HUDEP-2 (cell line): Measurements from ENCODE around the gene BANP.
"Not testable (repeated sequence)": the region's sequence is repeated elsewhere in the genome, so short reads cannot be mapped to it uniquely, and the experiment has no call there.

Experiments
- DNase-seq, 76 experiments: peaks; one replicate each; lab custom pipeline; 2025; ENCODE audit not compliant: unreplicated experiment in 76 of 76; lab: John Stamatoyannopoulos, UW

Gene BANP

GRCh38 chr16:88114541-88115228 lies 163.5 kb downstream of the BANP start:
- not testable (repeated sequence) for DNase-seq

DNA sequence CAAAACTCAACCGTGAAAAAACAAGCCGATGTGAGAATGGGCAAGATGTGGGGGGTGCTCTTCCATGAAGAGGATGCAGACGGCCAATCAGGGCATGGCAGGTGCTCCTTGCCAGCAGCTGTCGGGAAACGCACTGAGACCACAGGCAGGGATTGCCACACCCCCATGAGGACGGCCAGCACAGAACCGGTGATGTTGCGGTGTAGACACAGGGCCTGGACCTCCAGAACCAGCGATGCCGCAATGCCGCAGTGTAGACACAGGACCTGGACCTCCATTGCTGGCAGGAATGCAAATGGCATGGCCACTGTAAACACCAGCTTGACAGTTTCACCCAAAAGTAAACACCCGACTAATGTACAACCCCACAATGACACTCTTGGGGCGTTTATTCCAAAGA lies 164.9 kb downstream of the BANP start:
- no peak for DNase-seq

GRCh38 chr16:88117476-88117868 lies 166.2 kb downstream of the BANP start:
- no peak for DNase-seq

- no peak for DNase-seq
These were observed 167.1 kb downstream of the BANP start for GRCh38 chr16:88118376-88118775.

DNA sequence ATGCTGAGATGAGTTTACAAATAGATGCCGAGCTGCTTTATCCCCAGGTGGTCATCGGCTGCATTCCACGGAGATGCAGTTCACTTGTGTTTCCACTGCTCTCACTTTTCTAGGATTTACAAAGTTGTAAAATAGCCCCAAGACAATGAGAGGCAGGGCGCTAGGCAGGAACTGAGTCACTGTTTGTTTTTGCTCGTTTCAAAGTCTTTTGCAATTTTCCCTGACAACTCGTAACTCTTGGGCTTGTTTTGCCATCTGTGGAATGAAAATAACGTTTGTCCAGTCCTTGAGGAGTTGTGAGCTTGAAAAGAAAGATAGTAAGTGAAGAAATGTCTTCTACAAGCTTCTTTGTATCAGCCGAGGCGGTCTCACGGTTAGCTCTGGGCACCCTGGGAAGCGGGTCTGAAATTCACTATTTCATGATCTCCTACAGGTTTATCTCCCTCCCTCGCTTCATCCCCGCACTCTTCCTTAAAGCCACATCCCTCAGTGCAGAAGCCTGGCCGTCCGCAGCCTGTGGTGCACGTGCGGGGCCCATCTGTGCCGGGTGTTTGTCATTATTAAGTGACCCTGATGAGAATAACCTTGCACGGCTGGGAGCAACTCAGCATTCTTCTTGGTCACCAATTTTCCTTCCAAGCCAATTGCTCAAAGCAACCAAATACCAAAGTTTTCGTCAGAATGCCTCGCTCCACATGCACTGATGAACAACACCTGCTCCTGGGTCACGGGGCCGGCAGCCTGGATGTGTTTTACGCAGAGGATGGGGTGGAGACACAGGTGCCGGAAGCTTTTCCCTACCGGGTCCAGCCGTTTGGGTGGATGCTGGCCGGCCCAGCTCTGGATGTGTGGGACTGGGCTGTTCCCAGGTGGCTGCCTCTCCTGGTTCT lies 167.9 kb downstream of the BANP start:
- DNase-seq: not testable (repeated sequence)

GRCh38 chr16:88119881-88120751 lies 168.9 kb downstream of the BANP start:
- not testable (repeated sequence) for DNase-seq

DNA sequence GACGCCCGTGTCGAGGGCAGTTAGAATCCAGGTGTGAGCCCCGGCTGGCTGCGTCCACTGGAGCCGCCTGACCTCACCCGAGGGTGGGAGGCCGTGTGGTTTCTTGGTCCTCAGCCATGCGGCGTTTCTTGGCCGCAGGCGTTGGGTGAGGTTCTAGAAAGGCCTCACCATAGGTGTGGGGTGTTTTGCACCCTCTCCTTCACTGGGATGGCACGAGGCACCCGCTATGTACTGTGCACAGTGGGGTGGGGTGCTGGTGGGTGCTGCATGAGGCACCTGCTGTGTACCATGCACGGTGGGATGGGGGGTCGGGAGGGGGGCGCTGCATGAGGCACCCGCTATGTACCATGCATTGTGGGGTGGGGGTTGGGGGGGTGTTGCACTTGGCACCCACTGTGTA lies 169.6 kb downstream of the BANP start:
- DNase-seq: no peak

DNA sequence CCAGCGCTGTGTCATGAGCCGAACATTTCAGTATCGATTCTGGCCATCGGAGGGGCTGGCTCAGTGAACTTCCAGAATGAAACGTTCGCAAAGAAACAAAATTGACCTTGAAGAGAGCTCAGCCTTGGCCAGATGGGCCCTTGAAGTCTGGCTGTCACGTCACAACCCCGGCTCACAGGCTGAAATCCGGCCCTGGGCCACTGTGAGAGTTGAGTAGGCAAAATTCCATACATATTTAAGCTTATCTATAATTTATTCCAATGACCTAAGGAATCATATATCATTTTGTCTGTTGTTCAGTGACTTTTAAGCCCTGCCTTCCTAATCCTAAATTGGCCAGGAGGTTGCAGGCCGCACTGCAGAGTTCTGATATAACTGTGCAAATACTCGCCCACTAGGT lies 170.2 kb downstream of the BANP start:
- DNase-seq: not testable (repeated sequence)

GRCh38 chr16:88121886-88122580 lies 170.8 kb downstream of the BANP start:
- no peak for DNase-seq
